ENCODE data around the gene EPN2. TPM values are rescaled to one million over a fixed set of nuclear protein-coding genes. Genes with fewer than 3 reads are reported as not detected.

The EPN2 gene
- total RNA-seq, 1 experiment from 2014 or later = 73.1 TPM

GRCh38 chr17:19305761-19306159, 68.6 kb downstream of the EPN2 start (continued):
- no peak for TF ChIP-seq SP1 (IDR thresholded peaks at IDR 0.05; ENCODE audit: low read depth)

DNA sequence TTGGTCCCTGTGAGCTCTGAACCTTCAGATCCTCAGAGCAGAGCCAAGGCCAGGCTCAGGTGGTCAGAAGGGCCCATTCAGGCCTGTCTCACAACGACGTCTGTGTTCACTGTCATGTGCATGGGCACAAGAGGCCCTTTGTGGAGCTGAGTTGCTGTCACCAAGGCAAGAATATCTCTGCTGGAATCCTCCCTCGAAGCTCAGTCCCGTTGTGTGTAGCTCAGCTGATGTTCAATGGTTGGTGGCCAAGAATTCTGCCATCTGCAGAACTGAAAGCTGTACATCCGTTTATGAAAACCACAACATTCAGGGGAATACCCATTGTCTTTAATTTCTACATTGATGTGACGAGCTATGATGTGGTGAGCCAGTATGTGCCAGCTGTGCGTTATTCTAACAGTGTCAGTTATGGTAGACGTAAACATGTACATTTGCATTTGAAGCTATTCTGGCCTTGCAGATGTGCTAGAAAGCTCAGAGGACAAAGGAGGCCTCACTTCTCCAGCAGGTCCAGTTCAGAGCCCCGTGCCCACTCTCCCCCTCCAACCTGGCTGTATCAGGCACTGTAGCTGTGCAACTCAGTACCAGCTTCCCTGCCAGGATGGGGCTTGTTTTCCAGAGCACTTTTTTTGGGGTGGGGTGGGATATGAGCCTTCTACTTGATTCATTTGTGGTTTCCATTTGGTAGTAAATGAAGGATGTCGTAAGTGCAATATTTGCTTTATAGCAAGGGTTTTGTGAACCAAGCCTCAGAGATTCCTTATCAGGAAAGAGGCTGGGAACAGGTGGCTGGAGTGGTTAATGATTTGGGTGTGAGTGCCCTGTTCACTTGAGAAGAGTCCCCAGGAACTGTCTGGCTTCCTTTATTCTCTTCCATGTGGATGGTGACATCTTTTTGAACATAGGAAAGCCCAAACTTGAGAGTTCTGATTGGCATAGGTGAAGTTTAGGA, 69.3 kb downstream of the EPN2 start:
- CTCF ChIA-PET = no interaction called here
- no peak for DNase-seq (ENCODE audit: low read depth, low spot score)
- Histone ChIP-seq H3K9me3 (ENCODE audit: control insufficient read depth in 1 of 2, insufficient read depth in 1 of 2, low read depth in 1 of 2, low read length in 2 of 2) (no peaks in the 10 kb centered on the region), H3K9ac (ENCODE audit: low read length) (no peak overlapping the region), H3K4me1 (ENCODE audit: control insufficient read depth in 1 of 2, insufficient read depth in 2 of 2, low read length in 2 of 2) (peaks cover 0 to 5% of the 10 kb centered on the region in 2 experiments; a peak in 1 of 4 replicates), H3K36me3 (ENCODE audit: control insufficient read depth in 1 of 2, insufficient read depth in 2 of 2, low read length in 2 of 2) (peaks cover 0 to 14% of the 10 kb centered on the region in 2 experiments; a peak in 3 of 4 replicates), H3K27ac (ENCODE audit: low read depth, low read length) (no peak overlapping the region), H2AFZ (ENCODE audit: low read depth, low read length, poor library complexity, severe bottlenecking) (no peak overlapping the region), H3K9me2 (ENCODE audit: insufficient read depth) (no peaks in the 10 kb centered on the region), H3K79me2 (ENCODE audit: insufficient read depth, low read length) (peaks cover 20% of the 10 kb centered on the region; the same call in 1 of the 2 replicates), H3K4me2 (ENCODE audit: low read length) (no peak overlapping the region), H3K4me3 (replicated peaks in 1 of 2; ENCODE audit: low read depth in 1 of 2, low read length in 2 of 2) (no peak overlapping the region), H4K20me1 (ENCODE audit: insufficient read depth) (no peaks in the 10 kb centered on the region), H3K27me3 (ENCODE audit: insufficient read depth, low read length) (no peaks in the 10 kb centered on the region)
- peak; percentile 12; the same call in 1 of the 2 replicates for TF ChIP-seq ZFX (IDR thresholded peaks at IDR 0.05)
- TF ChIP-seq EZH2phosphoT487 (IDR thresholded peaks at IDR 0.05; ENCODE audit: borderline replicate concordance) = no peak
- POLR2A ChIA-PET = no interaction called here
- no peak for ATAC-seq
- intact Hi-C loops (cut with micrococcal nuclease) = no loop called here
- no TSS peak for BruUV-seq (replicated peaks)
- RAD21 ChIA-PET (ENCODE audit: low non-redundant PET in 1 of 2, low total read pairs in 2 of 2, uncharacterized antibody in 2 of 2, unreplicated experiment in 2 of 2) = no interaction called here

- ATAC-seq (no peak), DNase-seq (ENCODE audit: low read depth, low spot score) (no peak)
- Histone ChIP-seq H3K4me2 (ENCODE audit: low read length) (no peak overlapping the region), H3K79me2 (ENCODE audit: insufficient read depth, low read length) (peaks cover 16% of the 10 kb centered on the region; the same call in 1 of the 2 replicates), H4K20me1 (ENCODE audit: insufficient read depth) (no peaks in the 10 kb centered on the region), H3K27me3 (ENCODE audit: insufficient read depth, low read length) (no peaks in the 10 kb centered on the region), H3K27ac (ENCODE audit: low read depth, low read length) (no peak overlapping the region), H3K4me1 (ENCODE audit: control insufficient read depth in 1 of 2, insufficient read depth in 2 of 2, low read length in 2 of 2) (peaks cover 0 to 5% of the 10 kb centered on the region in 2 experiments; a peak in 1 of 4 replicates), H3K9ac (ENCODE audit: low read length) (no peak overlapping the region), H2AFZ (ENCODE audit: low read depth, low read length, poor library complexity, severe bottlenecking) (no peak overlapping the region), H3K36me3 (ENCODE audit: control insufficient read depth in 1 of 2, insufficient read depth in 2 of 2, low read length in 2 of 2) (peaks cover 6 to 20% of the 10 kb centered on the region in 2 experiments; a peak in 3 of 4 replicates), H3K4me3 (replicated peaks in 1 of 2; ENCODE audit: low read depth in 1 of 2, low read length in 2 of 2) (no peak overlapping the region), H3K9me2 (ENCODE audit: insufficient read depth) (no peaks in the 10 kb centered on the region), H3K9me3 (ENCODE audit: control insufficient read depth in 1 of 2, insufficient read depth in 1 of 2, low read depth in 1 of 2, low read length in 2 of 2) (no peaks in the 10 kb centered on the region)
- BruUV-seq (replicated peaks) = no TSS peak
- ChIA-PET POLR2A (no interaction called here), RAD21 (ENCODE audit: low non-redundant PET in 1 of 2, low total read pairs in 2 of 2, uncharacterized antibody in 2 of 2, unreplicated experiment in 2 of 2) (no interaction called here), CTCF (no interaction called here)
- intact Hi-C loops (cut with micrococcal nuclease) = no loop called here
- TF ChIP-seq SRF (IDR thresholded peaks at IDR 0.05; ENCODE audit: low read depth) = no peak
- TF ChIP-seq POLR2AphosphoS5 (IDR thresholded peaks at IDR 0.05; ENCODE audit: low read depth, low read length) = no peak
- TF ChIP-seq TCF7L2 (IDR thresholded peaks at IDR 0.05; ENCODE audit: borderline replicate concordance, extremely low read depth, insufficient read depth, insufficient read length) = no peak
- TF ChIP-seq CBX3 (IDR thresholded peaks at IDR 0.05; ENCODE audit: low read depth) = no peak
- TF ChIP-seq SP1 (IDR thresholded peaks at IDR 0.05; ENCODE audit: low read depth) = no peak
- TF ChIP-seq, protein P1, sequence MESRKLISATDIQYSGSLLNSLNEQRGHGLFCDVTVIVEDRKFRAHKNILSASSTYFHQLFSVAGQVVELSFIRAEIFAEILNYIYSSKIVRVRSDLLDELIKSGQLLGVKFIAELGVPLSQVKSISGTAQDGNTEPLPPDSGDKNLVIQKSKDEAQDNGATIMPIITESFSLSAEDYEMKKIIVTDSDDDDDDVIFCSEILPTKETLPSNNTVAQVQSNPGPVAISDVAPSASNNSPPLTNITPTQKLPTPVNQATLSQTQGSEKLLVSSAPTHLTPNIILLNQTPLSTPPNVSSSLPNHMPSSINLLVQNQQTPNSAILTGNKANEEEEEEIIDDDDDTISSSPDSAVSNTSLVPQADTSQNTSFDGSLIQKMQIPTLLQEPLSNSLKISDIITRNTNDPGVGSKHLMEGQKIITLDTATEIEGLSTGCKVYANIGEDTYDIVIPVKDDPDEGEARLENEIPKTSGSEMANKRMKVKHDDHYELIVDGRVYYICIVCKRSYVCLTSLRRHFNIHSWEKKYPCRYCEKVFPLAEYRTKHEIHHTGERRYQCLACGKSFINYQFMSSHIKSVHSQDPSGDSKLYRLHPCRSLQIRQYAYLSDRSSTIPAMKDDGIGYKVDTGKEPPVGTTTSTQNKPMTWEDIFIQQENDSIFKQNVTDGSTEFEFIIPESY (IDR thresholded peaks at IDR 0.05; ENCODE audit: extremely low read depth, insufficient replicate concordance, low read length) = no peak
- TF ChIP-seq ZNF274 (IDR thresholded peaks at IDR 0.05; ENCODE audit: low read depth, low read length) = no peak
- TF ChIP-seq EGR1 (IDR thresholded peaks at IDR 0.05; ENCODE audit: low read depth) = no peak
- TF ChIP-seq POLR2A (IDR thresholded peaks at IDR 0.05; ENCODE audit: borderline replicate concordance, extremely low read depth, insufficient read depth, insufficient read length) = no peak
- TF ChIP-seq YY1 (IDR thresholded peaks at IDR 0.05; ENCODE audit: extremely low read depth, insufficient replicate concordance, low read depth, low read length) = no peak
- no peak for TF ChIP-seq EZH2 (IDR thresholded peaks at IDR 0.05)
- TF ChIP-seq SIN3A (IDR thresholded peaks at IDR 0.05; ENCODE audit: low read depth) = no peak
Observed at GRCh38 chr17:19307521-19307920, 70.4 kb downstream of the EPN2 start.
